AG09319 (cell line): ENCODE measurements around the gene CPSF4L.

Experiments used
- DNase-seq: peaks from one replicate; pipeline ENCODE4 v3.0.0-alpha.2; 2010; ENCODE audit warnings: low read depth; ENCODE audit errors: extremely low read depth
- TF ChIP-seq, protein P1 (sequence below): IDR thresholded peaks from 2 replicates; pipeline ENCODE4 v1.5.1; 2011; ENCODE audit warnings: low read depth, mild to moderate bottlenecking, inconsistent platforms, low read length, moderate library complexity

The CPSF4L gene

DNA sequence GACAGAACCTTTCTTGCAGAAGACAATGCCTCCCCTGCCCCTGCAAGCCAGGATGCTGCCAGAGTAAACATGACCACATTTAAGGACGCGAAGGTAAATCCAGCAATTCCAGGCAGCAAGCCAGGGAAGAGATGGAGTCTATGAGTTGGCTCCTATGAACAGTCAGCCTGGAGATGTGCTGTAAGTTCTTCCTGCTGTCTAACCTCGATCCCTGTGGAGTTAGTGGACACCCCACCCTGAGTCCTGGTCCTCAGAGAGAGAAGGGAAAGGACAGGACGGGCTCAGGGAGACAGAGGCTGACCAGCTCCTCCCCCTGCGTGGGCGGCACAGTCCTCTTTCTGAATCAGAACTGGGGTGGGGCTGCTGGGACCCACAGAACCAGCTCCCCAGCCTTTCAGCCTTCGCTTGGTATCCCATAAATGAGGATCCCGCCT lies 25.2 kb upstream of the CPSF4L start:
- TF ChIP-seq, protein P1, sequence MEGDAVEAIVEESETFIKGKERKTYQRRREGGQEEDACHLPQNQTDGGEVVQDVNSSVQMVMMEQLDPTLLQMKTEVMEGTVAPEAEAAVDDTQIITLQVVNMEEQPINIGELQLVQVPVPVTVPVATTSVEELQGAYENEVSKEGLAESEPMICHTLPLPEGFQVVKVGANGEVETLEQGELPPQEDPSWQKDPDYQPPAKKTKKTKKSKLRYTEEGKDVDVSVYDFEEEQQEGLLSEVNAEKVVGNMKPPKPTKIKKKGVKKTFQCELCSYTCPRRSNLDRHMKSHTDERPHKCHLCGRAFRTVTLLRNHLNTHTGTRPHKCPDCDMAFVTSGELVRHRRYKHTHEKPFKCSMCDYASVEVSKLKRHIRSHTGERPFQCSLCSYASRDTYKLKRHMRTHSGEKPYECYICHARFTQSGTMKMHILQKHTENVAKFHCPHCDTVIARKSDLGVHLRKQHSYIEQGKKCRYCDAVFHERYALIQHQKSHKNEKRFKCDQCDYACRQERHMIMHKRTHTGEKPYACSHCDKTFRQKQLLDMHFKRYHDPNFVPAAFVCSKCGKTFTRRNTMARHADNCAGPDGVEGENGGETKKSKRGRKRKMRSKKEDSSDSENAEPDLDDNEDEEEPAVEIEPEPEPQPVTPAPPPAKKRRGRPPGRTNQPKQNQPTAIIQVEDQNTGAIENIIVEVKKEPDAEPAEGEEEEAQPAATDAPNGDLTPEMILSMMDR, result no peak
- DNase-seq, result no peak

GRCh38 chr17:73285916-73286862 lies 24.5 kb upstream of the CPSF4L start:
- TF ChIP-seq, protein P1, result no peak
- no peak for DNase-seq

- DNase-seq, result no peak
- TF ChIP-seq, protein P1, result no peak
These were observed 23.9 kb upstream of the CPSF4L start for GRCh38 chr17:73285603-73285908.

DNA sequence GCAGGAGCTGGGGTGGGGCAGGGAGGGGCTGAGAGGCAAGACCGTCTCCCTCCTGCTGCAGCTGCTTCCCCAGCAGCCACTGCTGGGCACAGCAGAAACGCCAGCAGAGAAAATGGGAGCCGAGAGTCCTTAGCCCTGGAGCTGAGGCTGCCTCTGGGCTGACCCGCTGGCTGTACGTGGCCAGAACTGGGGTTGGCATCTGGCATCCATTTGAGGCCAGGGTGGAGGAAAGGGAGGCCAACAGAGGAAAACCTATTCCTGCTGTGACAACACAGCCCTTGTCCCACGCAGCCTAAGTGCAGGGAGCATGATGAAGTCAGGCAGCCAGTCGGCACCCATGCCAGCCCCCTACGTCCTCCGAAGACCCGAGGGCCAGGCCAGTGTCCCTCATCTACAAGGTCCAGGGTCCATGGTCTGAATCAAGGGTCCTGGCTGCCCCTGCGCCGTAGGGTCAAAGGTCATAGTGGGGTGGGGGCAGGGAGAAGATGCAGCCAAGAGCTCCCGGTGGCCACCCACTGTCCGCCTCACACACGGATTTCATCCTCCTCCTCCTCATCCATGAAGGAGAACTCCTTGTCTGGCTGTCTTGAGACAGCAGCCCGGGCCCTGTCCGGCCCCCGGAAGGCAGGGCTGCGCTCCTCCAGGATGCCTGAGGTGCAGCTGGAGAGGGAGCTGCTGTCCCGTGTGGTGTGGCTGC lies 23.4 kb upstream of the CPSF4L start:
- TF ChIP-seq, protein P1, result no peak
- DNase-seq, result no peak

- TF ChIP-seq, protein P1, result no peak
- DNase-seq, result no peak
These were observed 22.7 kb upstream of the CPSF4L start for GRCh38 chr17:73284354-73284753.

DNA sequence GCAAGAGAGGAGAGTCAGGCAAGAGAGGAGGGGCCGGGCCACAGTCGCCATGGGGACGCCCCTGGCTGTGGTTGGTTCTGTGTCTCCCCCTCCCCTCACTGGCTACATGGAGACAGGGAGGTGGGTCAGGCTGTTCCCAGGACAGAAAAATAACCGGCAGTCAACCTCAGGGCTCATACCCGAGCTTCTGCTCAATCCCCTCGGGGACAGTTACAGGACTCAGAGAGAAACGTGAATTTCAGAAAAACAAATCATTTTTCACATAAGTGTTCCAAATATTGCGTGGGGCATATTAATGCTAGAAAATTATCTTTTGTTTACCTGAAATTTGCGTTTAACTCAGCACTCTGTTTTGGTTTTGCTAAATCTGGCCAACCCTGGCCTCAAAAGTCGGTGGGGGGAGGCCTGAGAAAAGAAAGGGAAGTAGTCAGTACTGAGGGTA lies 22.2 kb upstream of the CPSF4L start:
- no peak for DNase-seq
- TF ChIP-seq, protein P1, result no peak

GRCh38 chr17:73283250-73283649 lies 21.6 kb upstream of the CPSF4L start:
- TF ChIP-seq, protein P1, result no peak
- DNase-seq, result no peak
